C4-2B (cell line): Measurements from ENCODE around the gene HEATR1.

Experiments used
- H3K27ac ChIP-seq: fragments of 450-650 bp; 2 replicates; pipeline ENCODE4 v1.5.1; 2017
- CTCF ChIP-seq: fragments of 450-650 bp; conservative IDR thresholded peaks from 2 replicates; pipeline ENCODE4 v1.5.1; 2017; ENCODE audit warnings: mild to moderate bottlenecking
- ZFX ChIP-seq: fragments of 450-650 bp; IDR thresholded peaks from 2 replicates; pipeline ENCODE4 v1.6.1; 2017

Gene HEATR1

DNA sequence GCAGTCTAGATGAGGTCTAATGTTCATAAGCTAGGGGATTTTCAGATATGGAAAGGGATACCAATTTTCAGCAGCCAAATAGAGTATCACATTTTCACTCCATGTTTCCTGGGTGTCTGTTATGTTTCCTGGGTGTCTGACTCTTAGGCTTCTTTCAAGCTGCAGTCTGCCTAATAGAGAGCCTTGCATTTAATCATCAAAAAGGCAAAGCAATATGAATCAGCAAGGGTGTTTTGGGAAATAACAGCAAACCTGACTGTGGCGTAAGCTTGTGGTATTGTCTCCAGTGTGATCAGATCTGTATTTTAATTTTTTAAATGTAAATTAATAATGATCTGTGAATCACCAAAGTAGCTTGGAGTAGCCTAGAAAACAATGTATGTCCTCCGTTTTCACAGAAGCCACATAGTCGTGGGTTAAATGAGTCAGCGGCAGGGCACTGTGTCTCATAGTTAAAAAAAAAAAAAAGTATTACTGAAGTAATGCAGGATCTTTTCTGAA, 70.1 kb downstream of the HEATR1 start:
- no peak overlapping the region for H3K27ac ChIP-seq
- TF ChIP-seq CTCF (no peak), ZFX (no peak)

DNA sequence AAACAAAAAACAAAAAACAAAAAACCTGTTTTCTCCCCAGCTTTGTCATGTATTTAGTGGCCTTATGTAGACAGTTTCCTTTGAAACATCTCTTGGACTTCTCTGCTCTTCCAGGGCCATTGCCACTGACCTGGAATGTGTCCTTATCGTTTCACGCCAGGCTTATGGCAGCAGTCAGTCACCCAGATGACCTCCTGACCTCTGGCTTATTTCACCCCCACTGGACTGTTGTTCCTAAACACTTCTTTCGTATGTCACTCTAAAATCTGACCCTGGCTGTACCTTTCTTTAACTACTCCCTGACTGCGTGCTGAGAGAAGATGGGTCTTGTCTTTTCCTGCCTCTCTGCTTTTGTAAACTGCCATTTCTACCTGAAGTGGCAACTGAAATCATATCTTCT, 71.5 kb downstream of the HEATR1 start:
- TF ChIP-seq CTCF (no peak), ZFX (no peak)
- H3K27ac ChIP-seq: no peak overlapping the region

GRCh38 chr1:236530959-236531358, 73.4 kb downstream of the HEATR1 start:
- H3K27ac ChIP-seq: no peak overlapping the region
- TF ChIP-seq CTCF (no peak), ZFX (no peak)

DNA sequence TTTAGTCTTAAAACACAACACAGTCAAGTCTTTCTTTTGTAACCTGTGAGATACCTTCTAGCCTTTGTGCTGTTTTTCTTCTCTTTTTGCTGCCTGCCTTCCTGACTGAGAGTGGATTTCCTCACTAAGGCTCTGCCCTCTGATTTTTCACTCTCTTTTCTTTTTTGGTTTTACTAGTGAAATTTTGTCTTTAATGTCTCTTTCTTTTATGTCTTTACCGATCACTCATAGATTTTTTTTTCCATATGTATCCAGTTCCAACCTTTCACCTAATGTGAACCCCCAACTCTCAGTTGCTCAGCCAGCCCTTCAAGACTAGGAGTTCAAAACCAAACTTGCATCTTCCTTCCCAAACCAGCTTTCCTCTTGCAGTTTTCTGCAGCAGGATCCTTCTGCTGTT, 74.0 kb downstream of the HEATR1 start:
- TF ChIP-seq ZFX (no peak), CTCF (no peak)
- no peak overlapping the region for H3K27ac ChIP-seq

DNA sequence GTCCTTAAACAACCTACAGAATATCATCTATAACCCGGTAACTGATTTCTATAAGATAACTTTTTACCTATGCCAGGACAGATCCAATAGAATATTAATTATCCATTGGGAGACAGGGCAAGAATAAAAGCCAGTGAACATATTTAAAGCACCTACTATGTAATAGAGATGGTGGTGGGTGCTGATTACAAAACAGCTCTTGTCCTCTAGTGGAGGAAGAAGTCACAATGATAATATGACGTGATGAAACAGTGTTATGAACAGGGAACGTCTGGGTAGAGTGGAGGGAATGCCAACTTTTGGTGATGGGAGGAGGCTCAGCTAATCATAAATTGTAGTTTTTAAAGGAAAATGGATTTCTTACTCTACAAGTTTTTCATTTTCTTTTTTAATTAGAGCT, 78.2 kb downstream of the HEATR1 start:
- TF ChIP-seq CTCF (no peak), ZFX (no peak)
- no peak overlapping the region for H3K27ac ChIP-seq

DNA sequence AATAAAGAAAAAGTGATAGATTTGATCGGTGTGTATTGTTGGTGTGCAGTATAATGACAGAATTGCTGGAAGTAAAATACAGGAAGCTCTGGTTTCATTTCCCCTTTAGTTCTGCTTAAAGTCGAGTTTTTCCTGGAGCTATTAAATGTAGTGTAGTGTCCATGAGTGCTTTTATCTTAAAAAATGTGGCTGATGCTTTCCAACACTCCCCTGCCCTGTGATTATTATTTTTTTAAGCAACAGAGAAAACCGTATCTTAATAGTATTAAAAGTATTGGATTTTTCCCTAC, 79.5 kb downstream of the HEATR1 start:
- H3K27ac ChIP-seq: peak overlapping the region; percentile 95; the same call in 1 of the 2 replicates
- TF ChIP-seq ZFX (no peak), CTCF (no peak)

DNA sequence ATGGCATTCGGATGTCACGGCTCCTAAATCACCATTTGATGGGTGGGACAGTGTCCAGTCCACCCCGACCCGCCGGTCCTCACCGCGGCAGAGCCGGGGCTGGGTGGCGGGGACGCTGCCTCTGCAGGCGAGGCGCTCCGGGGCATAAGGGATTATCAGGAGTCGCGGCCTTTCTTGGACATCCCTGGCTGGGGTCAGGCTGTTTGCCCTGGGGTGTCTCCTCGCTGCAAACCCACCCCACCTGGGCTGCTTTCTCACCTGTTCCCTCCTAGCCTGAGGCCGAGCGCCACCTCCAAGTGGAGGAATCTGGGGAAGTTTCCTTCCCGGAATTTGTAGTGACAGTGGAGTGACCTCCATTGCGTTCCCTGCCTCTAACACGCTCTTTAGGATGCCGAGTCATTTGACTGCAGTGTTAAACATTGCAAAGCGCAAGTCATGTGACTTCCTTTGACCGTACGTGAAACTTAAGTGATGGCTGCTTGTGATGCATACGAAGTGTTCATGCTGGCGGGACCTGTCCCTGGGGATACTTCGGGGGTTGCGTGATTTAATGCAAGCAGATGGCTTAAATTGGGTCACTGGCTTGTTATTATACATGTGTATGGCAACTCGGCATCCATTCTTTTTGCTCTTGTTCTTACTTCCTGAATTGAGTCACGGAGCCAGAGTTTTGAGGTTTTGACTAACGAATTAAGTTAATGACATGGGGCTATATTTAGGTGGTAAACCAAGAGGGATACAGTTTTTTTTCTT, 80.0 kb downstream of the HEATR1 start:
- TF ChIP-seq CTCF (no peak), ZFX (no peak)
- H3K27ac ChIP-seq: peak overlapping the region; percentile 95
